Body of pancreas (tissue), 4 donors: ENCODE data around the gene CYFIP1. TPM values are rescaled to one million over a fixed set of nuclear protein-coding genes. Genes with fewer than 3 reads are reported as not detected.

ENCODE experiments used
- ATAC-seq: fragments of 150-250 bp; one replicate; pipeline ENCODE4 v1.9.1; 2016
- DNase-seq, 4 donors: peaks; one replicate each; pipeline ENCODE4 v3.0.0-alpha.2; 2019
- H3K27ac ChIP-seq, 4 donors: fragments of 200-600 bp; sonication (generic); 1 replicate in 3 of 4; 2 replicates in 1 of 4; pipeline versions ENCODE4 v1.5.1 to v1.6.1; 2016 to 2019; ENCODE audit warnings: mild to moderate bottlenecking in 1 of 4, mixed read lengths in 1 of 4, moderate library complexity in 1 of 4
- H3K27me3 ChIP-seq, 2 donors: fragments of 200-600 bp; sonication (generic); one replicate each; pipeline ENCODE4 v1.6.0; 2016; ENCODE audit warnings: mild to moderate bottlenecking in 1 of 2
- H3K36me3 ChIP-seq, 2 donors: fragments of 200-600 bp; sonication (generic); replicated peaks in 1 of 2; 2 replicates each; pipeline ENCODE4 v1.5.1; 2016; ENCODE audit warnings: low read depth in 2 of 2; ENCODE audit not compliant: insufficient read depth in 1 of 2
- H3K4me1 ChIP-seq: fragments of 200-600 bp; sonication (generic); one replicate; pipeline ENCODE4 v1.6.0; 2016
- H3K4me3 ChIP-seq, 2 donors: fragments of 200-600 bp; sonication (generic); 1 replicate in 1 of 2; 2 replicates in 1 of 2; pipeline ENCODE4 v1.5.1; 2016 to 2019
- H3K9me3 ChIP-seq, 3 donors: fragments of 200-600 bp; sonication (generic); 1 replicate in 2 of 3; 2 replicates in 1 of 3; pipeline ENCODE4 v1.5.1; 2016
- POLR2A ChIP-seq, 3 donors: fragments of 450-650 bp; IDR thresholded peaks; one replicate each; pipeline ENCODE4 v1.6.1; 2016; ENCODE audit warnings: antibody characterized with exemption in 3 of 3, mild to moderate bottlenecking in 2 of 3
- whole genome bisulfite sequencing, 2 donors: methylation state at CpG; one replicate each; pipeline ENCODE4 v1.1.5; 2017; 5-methylcytosine and 5-hydroxymethylcytosine counted together
- intact Hi-C: fragments of 100-400 bp; cut with DNase I; formaldehyde crosslinking; loops from one replicate; pipeline ENCODE4 v1.15.1; 2023
- total RNA-seq, 2 donors: library from RNA; depleted of rRNA; stranded (reverse); fragments of >200 nt; gene quantifications; one replicate each; pipeline ENCODE4 v1.1.0, GENCODE V29; 2016
- TF ChIP-seq, protein P1 (sequence below), 7 experiments: fragments of 450-650 bp in 4 of 7; fragments of 200-600 bp in 3 of 7; sonication (generic) in 3 of 7; IDR thresholded peaks; one replicate each; pipeline ENCODE4 v1.5.1; 2016 to 2019; ENCODE audit warnings: antibody characterized with exemption in 7 of 7

The CYFIP1 gene
- total RNA-seq, 2 donors from 2014 or later = 68.5 to 68.6 TPM

DNA sequence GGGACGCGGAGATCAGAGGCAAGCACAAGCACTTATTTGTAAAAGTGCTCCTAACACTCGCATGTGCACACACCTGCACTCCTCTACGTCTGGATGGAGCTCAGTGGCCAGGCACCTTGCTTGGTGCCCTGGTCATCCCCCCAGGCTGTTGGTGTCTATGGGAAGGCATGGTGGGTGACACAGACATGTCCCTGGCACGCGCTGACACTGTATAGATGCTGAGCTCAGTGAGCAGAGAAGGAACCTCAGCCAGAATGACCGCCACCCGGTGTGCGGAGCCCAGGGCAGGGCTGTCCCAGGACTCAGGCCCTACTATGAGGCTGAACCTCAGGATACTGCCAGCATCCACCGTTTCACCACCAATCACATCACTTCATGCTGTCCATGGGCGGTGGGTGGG lies 77.2 kb downstream of the CYFIP1 start:
- DNase-seq = no peak
- WGBS, 2 donors = 88 to 98% methylated on average over 6 to 11 of the region's 11 CpGs
- Histone ChIP-seq H3K27me3 (no peaks in the 10 kb centered on the region), H3K4me3 (no peak overlapping the region), H3K27ac (no peak overlapping the region), H3K36me3 (peaks cover 0 to 10% of the 10 kb centered on the region in 2 donors), H3K4me1 (peaks cover 19% of the 10 kb centered on the region), H3K9me3 (no peaks in the 10 kb centered on the region)
- no peak for ATAC-seq
- intact Hi-C loops = no loop called here
- no peak for TF ChIP-seq POLR2A (IDR thresholded peaks at IDR 0.05)
- TF ChIP-seq, protein P1, sequence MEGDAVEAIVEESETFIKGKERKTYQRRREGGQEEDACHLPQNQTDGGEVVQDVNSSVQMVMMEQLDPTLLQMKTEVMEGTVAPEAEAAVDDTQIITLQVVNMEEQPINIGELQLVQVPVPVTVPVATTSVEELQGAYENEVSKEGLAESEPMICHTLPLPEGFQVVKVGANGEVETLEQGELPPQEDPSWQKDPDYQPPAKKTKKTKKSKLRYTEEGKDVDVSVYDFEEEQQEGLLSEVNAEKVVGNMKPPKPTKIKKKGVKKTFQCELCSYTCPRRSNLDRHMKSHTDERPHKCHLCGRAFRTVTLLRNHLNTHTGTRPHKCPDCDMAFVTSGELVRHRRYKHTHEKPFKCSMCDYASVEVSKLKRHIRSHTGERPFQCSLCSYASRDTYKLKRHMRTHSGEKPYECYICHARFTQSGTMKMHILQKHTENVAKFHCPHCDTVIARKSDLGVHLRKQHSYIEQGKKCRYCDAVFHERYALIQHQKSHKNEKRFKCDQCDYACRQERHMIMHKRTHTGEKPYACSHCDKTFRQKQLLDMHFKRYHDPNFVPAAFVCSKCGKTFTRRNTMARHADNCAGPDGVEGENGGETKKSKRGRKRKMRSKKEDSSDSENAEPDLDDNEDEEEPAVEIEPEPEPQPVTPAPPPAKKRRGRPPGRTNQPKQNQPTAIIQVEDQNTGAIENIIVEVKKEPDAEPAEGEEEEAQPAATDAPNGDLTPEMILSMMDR (IDR thresholded peaks at IDR 0.05) = no peak

GRCh38 chr15:22902578-22902977 lies 77.6 kb downstream of the CYFIP1 start:
- Histone ChIP-seq H3K36me3 (peaks cover 0 to 11% of the 10 kb centered on the region in 2 donors), H3K27ac (no peak overlapping the region), H3K4me3 (no peak overlapping the region), H3K4me1 (peaks cover 19% of the 10 kb centered on the region), H3K9me3 (no peaks in the 10 kb centered on the region), H3K27me3 (no peaks in the 10 kb centered on the region)
- DNase-seq (no peak), ATAC-seq (no peak)
- intact Hi-C loops = no loop called here
- TF ChIP-seq, protein P1 (IDR thresholded peaks at IDR 0.05) = no peak
- TF ChIP-seq POLR2A (IDR thresholded peaks at IDR 0.05) = no peak
- 78 to 85% methylated on average over 12 of the region's 12 CpGs for WGBS, 2 donors

GRCh38 chr15:22902046-22902445 lies 78.1 kb downstream of the CYFIP1 start:
- H3K4me3 ChIP-seq = no peak overlapping the region
- H3K9me3 ChIP-seq = no peaks in the 10 kb centered on the region
- intact Hi-C loops = no loop called here
- ATAC-seq (no peak), DNase-seq (no peak)
- peaks cover 0 to 12% of the 10 kb centered on the region in 2 donors for H3K36me3 ChIP-seq
- H3K27ac ChIP-seq = no peak overlapping the region
- TF ChIP-seq, protein P1 (IDR thresholded peaks at IDR 0.05) = no peak
- TF ChIP-seq POLR2A (IDR thresholded peaks at IDR 0.05) = no peak
- peaks cover 19% of the 10 kb centered on the region for H3K4me1 ChIP-seq
- no peaks in the 10 kb centered on the region for H3K27me3 ChIP-seq
- WGBS, 2 donors = 83 to 91% methylated on average over 4 to 6 of the region's 11 CpGs

GRCh38 chr15:22895465-22896190 lies 84.5 kb downstream of the CYFIP1 start:
- no peaks in the 10 kb centered on the region for H3K4me1 ChIP-seq
- 89 to 93% methylated on average over 4 to 10 of the region's 10 CpGs for WGBS, 2 donors
- no peaks in the 10 kb centered on the region for H3K9me3 ChIP-seq
- intact Hi-C loops = no loop called here
- H3K36me3 ChIP-seq = peaks cover 0 to 14% of the 10 kb centered on the region in 2 donors
- no peak overlapping the region for H3K4me3 ChIP-seq
- no peak for DNase-seq
- TF ChIP-seq POLR2A (IDR thresholded peaks at IDR 0.05) = no peak
- TF ChIP-seq, protein P1 (IDR thresholded peaks at IDR 0.05) = no peak
- H3K27me3 ChIP-seq = no peaks in the 10 kb centered on the region
- no peak overlapping the region for H3K27ac ChIP-seq
- no peak for ATAC-seq

- H3K27ac ChIP-seq = no peak overlapping the region
- H3K4me1 ChIP-seq = no peaks in the 10 kb centered on the region
- no peak overlapping the region for H3K4me3 ChIP-seq
- 90 to 93% methylated on average over 12 to 13 of the region's 13 CpGs for WGBS, 2 donors
- intact Hi-C loops = no loop called here
- no peaks in the 10 kb centered on the region for H3K27me3 ChIP-seq
- no peaks in the 10 kb centered on the region for H3K9me3 ChIP-seq
- no peak for TF ChIP-seq POLR2A (IDR thresholded peaks at IDR 0.05)
- peaks cover 0 to 13% of the 10 kb centered on the region in 2 donors for H3K36me3 ChIP-seq
- ATAC-seq (no peak), DNase-seq (no peak)
Measured at GRCh38 chr15:22893881-22894280, 86.3 kb downstream of the CYFIP1 start.
